Sigmoid colon (tissue), 4 donors: ENCODE measurements around the gene PUM1.

Experiments used
- CTCF ChIP-seq, 4 experiments: fragments of 450-650 bp in 3 of 4; fragments of 200-600 bp in 1 of 4; IDR thresholded peaks; one replicate each; pipeline ENCODE4 v1.5.1; 2016 to 2019; ENCODE audit warnings: antibody characterized with exemption in 4 of 4, mild to moderate bottlenecking in 3 of 4, moderate library complexity in 2 of 4
- EP300 ChIP-seq, 4 donors: sonication (generic); formaldehyde crosslinking; IDR thresholded peaks; one replicate each; pipeline ENCODE4 v1.6.1; 2017; ENCODE audit warnings: antibody characterized with exemption in 4 of 4
- POLR2A ChIP-seq, 2 donors: fragments of 450-650 bp; IDR thresholded peaks; one replicate each; pipeline ENCODE4 v1.6.1; 2016; ENCODE audit warnings: antibody characterized with exemption in 2 of 2, mild to moderate bottlenecking in 2 of 2, moderate library complexity in 2 of 2
- POLR2AphosphoS5 ChIP-seq, 4 donors: sonication (generic); formaldehyde crosslinking; IDR thresholded peaks; one replicate each; pipeline ENCODE4 v1.6.1; 2017; ENCODE audit warnings: antibody characterized with exemption in 4 of 4

DNA sequence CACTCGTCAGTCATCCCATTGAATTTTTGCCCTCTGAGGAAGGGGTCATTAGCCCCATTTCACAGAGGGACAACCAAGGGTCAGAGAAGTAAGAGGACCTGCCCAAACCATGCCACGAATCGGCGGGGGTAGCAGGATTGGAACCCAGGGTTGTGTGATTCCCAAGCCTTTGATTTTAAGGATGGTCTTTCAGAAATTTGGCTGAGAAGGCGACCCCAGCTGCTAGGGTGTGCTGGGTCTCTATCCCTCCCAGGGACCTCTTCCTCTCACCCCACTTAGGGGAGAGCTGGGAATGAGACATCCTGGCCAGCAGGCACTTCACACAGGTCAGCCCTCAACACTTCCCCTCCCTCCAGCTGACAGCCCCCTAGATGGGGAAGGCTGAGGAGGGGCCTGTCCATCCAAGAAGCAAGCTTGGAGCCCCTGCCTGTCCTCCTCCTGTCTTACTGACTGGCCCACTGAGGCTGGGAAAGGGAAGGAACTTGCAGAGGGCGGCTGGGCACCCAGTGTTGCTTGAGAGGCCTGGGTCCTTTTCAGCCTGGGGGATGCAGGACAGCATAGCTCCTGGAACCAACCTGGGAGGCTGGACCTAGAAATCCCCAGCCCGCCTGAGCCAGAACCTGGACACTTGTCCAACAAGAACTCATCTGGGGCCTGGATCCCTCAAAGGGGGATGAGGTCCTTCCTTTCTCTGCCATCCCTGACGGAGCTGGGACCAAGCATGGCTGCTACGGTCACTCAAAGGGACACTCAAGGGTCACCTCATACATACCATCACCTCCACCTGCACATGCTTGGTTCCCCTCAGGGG lies 158.7 kb downstream of the PUM1 start:
- TF ChIP-seq CTCF (IDR thresholded peaks at IDR 0.05) (no peak), EP300 (IDR thresholded peaks at IDR 0.05) (no peak), POLR2AphosphoS5 (IDR thresholded peaks at IDR 0.05) (no peak), POLR2A (IDR thresholded peaks at IDR 0.05) (no peak)
